Peyer's patch (tissue), 4 donors: ENCODE measurements around the gene CACNA1A. TPM values are rescaled to one million over a fixed set of nuclear protein-coding genes. Genes with fewer than 3 reads are reported as not detected.

Experiments
- DNase-seq, 3 donors: peaks; one replicate each; pipeline ENCODE4 v3.0.0-alpha.2; 2017 to 2019
- H3K27ac ChIP-seq, 4 donors: fragments of 200-600 bp; sonication (generic); one replicate each; pipeline ENCODE4 v1.5.1; 2016 to 2019
- H3K27me3 ChIP-seq, 2 donors: fragments of 200-600 bp; sonication (generic); one replicate each; pipeline ENCODE4 v1.5.1; 2019
- H3K36me3 ChIP-seq, 3 donors: fragments of 200-600 bp; sonication (generic); one replicate each; pipeline ENCODE4 v1.5.1; 2016 to 2019
- H3K4me1 ChIP-seq, 4 donors: fragments of 200-600 bp; sonication (generic); one replicate each; pipeline ENCODE4 v1.5.1; 2016 to 2019
- H3K4me3 ChIP-seq, 4 donors: fragments of 200-600 bp; sonication (generic); 1 replicate in 3 of 4; 2 replicates in 1 of 4; pipeline ENCODE4 v1.5.1; 2016 to 2019; ENCODE audit warnings: mild to moderate bottlenecking in 1 of 4
- H3K9me3 ChIP-seq, 4 donors: fragments of 200-600 bp; sonication (generic); one replicate each; pipeline ENCODE4 v1.5.1; 2016 to 2019; ENCODE audit warnings: mild to moderate bottlenecking in 1 of 4
- CTCF ChIP-seq, 6 experiments: fragments of 450-650 bp in 4 of 6; fragments of 200-600 bp in 2 of 6; sonication (generic) in 1 of 6; IDR thresholded peaks; one replicate each; pipeline ENCODE4 v1.5.1; 2017 to 2019; ENCODE audit warnings: antibody characterized with exemption in 6 of 6, mild to moderate bottlenecking in 3 of 6, moderate library complexity in 1 of 6
- POLR2A ChIP-seq, 2 donors: fragments of 450-650 bp; IDR thresholded peaks; one replicate each; pipeline ENCODE4 v1.5.1; 2017; ENCODE audit warnings: antibody characterized with exemption in 2 of 2, mild to moderate bottlenecking in 2 of 2, moderate library complexity in 2 of 2
- total RNA-seq, 4 donors: library from RNA; depleted of rRNA; stranded (reverse); fragments of >200 nt; gene quantifications; one replicate each; pipeline ENCODE4 v1.1.0, GENCODE V29; 2016

CACNA1A gene
- total RNA-seq, 4 donors from 2014 or later = 16.8 to 25.7 (median 21.7) TPM

GRCh38 chr19:13225973-13226865 lies 280.1 kb downstream of the CACNA1A start:
- TF ChIP-seq CTCF (IDR thresholded peaks at IDR 0.05) = no peak
- no peak for TF ChIP-seq POLR2A (IDR thresholded peaks at IDR 0.05)
- Histone ChIP-seq H3K9me3 (no peaks in the 10 kb centered on the region), H3K27me3 (no peaks in the 10 kb centered on the region), H3K27ac (no peak overlapping the region), H3K4me3 (no peak overlapping the region), H3K36me3 (no peaks in the 10 kb centered on the region), H3K4me1 (no peaks in the 10 kb centered on the region)
- no peak for DNase-seq

- no peak for TF ChIP-seq POLR2A (IDR thresholded peaks at IDR 0.05)
- no peak for TF ChIP-seq CTCF (IDR thresholded peaks at IDR 0.05)
- no peak for DNase-seq
- H3K36me3 ChIP-seq = no peaks in the 10 kb centered on the region
- no peak overlapping the region for H3K27ac ChIP-seq
- no peaks in the 10 kb centered on the region for H3K4me1 ChIP-seq
- H3K9me3 ChIP-seq = peaks cover 0 to 4% (median 1%) of the 10 kb centered on the region in 4 donors
- no peaks in the 10 kb centered on the region for H3K27me3 ChIP-seq
- no peak overlapping the region for H3K4me3 ChIP-seq
These were observed 281.2 kb downstream of the CACNA1A start for GRCh38 chr19:13225085-13225484.

- Histone ChIP-seq H3K4me3 (no peak overlapping the region), H3K4me1 (peaks cover 0 to 3% (median 0%) of the 10 kb centered on the region in 4 donors), H3K36me3 (no peaks in the 10 kb centered on the region), H3K27ac (no peak overlapping the region), H3K9me3 (peaks cover 0 to 4% (median 1%) of the 10 kb centered on the region in 4 donors), H3K27me3 (no peaks in the 10 kb centered on the region)
- TF ChIP-seq CTCF (IDR thresholded peaks at IDR 0.05) (no peak), POLR2A (IDR thresholded peaks at IDR 0.05) (no peak)
- DNase-seq = no peak
These were observed 285.4 kb downstream of the CACNA1A start for GRCh38 chr19:13220847-13221246.

- TF ChIP-seq CTCF (IDR thresholded peaks at IDR 0.05) = no peak
- no peak for TF ChIP-seq POLR2A (IDR thresholded peaks at IDR 0.05)
- peaks cover 0 to 3% (median 2%) of the 10 kb centered on the region in 4 donors for H3K4me1 ChIP-seq
- peak overlapping the region; percentile 18 to 32 (median 20) for H3K4me3 ChIP-seq
- no peaks in the 10 kb centered on the region for H3K27me3 ChIP-seq
- H3K9me3 ChIP-seq = peaks cover 0 to 4% (median 1%) of the 10 kb centered on the region in 4 donors
- peak overlapping the region in 3 of 4 donors; percentile 32 to 57 (median 57) for H3K27ac ChIP-seq
- peak in 1 of 3 donors; percentile 52 for DNase-seq
- H3K36me3 ChIP-seq = no peaks in the 10 kb centered on the region
These were observed 290.5 kb downstream of the CACNA1A start for GRCh38 chr19:13215572-13216380.

GRCh38 chr19:13214036-13214730 lies 292.1 kb downstream of the CACNA1A start:
- DNase-seq = no peak
- TF ChIP-seq CTCF (IDR thresholded peaks at IDR 0.05) = no peak
- TF ChIP-seq POLR2A (IDR thresholded peaks at IDR 0.05) = no peak
- Histone ChIP-seq H3K36me3 (no peaks in the 10 kb centered on the region), H3K4me1 (peaks cover 0 to 4% (median 2%) of the 10 kb centered on the region in 4 donors), H3K9me3 (no peaks in the 10 kb centered on the region), H3K4me3 (no peak overlapping the region), H3K27ac (no peak overlapping the region), H3K27me3 (no peaks in the 10 kb centered on the region)
